Muscle layer of duodenum (tissue), 2 donors: Measurements from ENCODE around the gene MKX.

Experiments used
- H3K27ac ChIP-seq: one replicate; pipeline ENCODE4 v1.7.0; 2013; ENCODE audit warnings: mild to moderate bottlenecking, low read length
- H3K27me3 ChIP-seq: one replicate; pipeline ENCODE4 v1.7.0; 2013; ENCODE audit warnings: low read depth, mild to moderate bottlenecking, control low read depth, low read length
- H3K36me3 ChIP-seq, 2 donors: one replicate each; pipeline ENCODE4 v1.7.0; 2013; ENCODE audit warnings: low read length in 2 of 2, control low read depth in 1 of 2, mild to moderate bottlenecking in 1 of 2; ENCODE audit not compliant: insufficient read depth in 2 of 2, control insufficient read depth in 1 of 2
- H3K4me1 ChIP-seq, 2 donors: one replicate each; pipeline ENCODE4 v1.7.0; 2013; ENCODE audit warnings: low read length in 2 of 2, mild to moderate bottlenecking in 2 of 2, control low read depth in 1 of 2, moderate library complexity in 1 of 2; ENCODE audit not compliant: insufficient read depth in 2 of 2, control insufficient read depth in 1 of 2
- H3K4me3 ChIP-seq, 2 donors: one replicate each; pipeline ENCODE4 v1.7.0; 2013; ENCODE audit warnings: low read length in 2 of 2, low read depth in 1 of 2, mild to moderate bottlenecking in 1 of 2
- H3K9me3 ChIP-seq, 2 donors: one replicate each; pipeline ENCODE4 v1.7.0; 2013; ENCODE audit warnings: low read length in 2 of 2, control low read depth in 1 of 2, mild to moderate bottlenecking in 1 of 2; ENCODE audit not compliant: control insufficient read depth in 1 of 2
- donor health status: healthy.

Gene MKX

DNA sequence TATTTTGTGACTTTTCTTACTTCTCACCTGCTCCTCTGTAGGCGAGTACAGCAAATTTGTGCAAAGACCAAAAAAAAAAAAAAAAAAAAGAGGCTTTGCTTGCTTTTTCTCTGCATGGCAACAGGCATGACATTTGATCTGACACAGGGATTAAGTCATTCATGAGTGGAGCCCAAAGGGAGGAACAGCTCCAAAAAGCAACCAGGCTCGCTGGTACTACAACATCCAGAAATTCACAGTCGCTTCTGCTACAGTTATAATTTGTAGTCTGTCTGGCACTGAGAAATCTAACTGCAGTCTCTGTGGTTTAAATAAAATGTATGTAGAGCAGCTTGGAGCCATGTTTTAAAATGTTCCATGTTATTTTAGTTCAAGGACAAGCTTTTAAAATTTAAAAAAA is 31.7 kb downstream of the MKX start:
- H3K4me3 ChIP-seq, result no peak overlapping the region
- no peaks in the 10 kb centered on the region for H3K4me1 ChIP-seq
- no peak overlapping the region for H3K27ac ChIP-seq
- no peaks in the 10 kb centered on the region for H3K36me3 ChIP-seq
- H3K9me3 ChIP-seq, result no peaks in the 10 kb centered on the region
- H3K27me3 ChIP-seq, result no peaks in the 10 kb centered on the region

DNA sequence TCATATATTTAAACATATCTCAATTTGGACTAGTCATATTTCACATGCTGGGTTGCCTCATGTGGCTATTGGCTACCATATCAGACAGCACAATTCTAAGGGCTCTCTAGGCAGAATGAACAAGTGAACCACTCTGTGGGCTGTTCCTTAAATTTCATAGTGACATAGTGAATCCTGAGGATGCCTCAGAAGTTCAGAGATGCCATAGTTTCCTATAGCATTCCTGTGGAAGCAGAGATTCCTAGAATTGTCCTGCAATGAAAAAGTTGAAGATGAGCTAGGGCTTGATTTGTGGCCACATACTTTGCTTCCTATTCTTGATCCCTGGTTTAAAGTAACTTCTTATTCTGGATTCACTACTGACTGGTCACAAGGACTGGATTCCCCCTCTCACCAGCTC is 35.6 kb downstream of the MKX start:
- no peak overlapping the region for H3K4me3 ChIP-seq
- no peak overlapping the region for H3K27ac ChIP-seq
- H3K4me1 ChIP-seq, result no peaks in the 10 kb centered on the region
- no peaks in the 10 kb centered on the region for H3K27me3 ChIP-seq
- H3K36me3 ChIP-seq, result no peaks in the 10 kb centered on the region
- H3K9me3 ChIP-seq, result no peaks in the 10 kb centered on the region

- no peaks in the 10 kb centered on the region for H3K27me3 ChIP-seq
- H3K9me3 ChIP-seq, result no peaks in the 10 kb centered on the region
- no peak overlapping the region for H3K27ac ChIP-seq
- no peak overlapping the region for H3K4me3 ChIP-seq
- no peaks in the 10 kb centered on the region for H3K36me3 ChIP-seq
- H3K4me1 ChIP-seq, result no peaks in the 10 kb centered on the region
Observed at GRCh38 chr10:27709304-27709703, 36.3 kb downstream of the MKX start.

- Histone ChIP-seq H3K36me3 (no peaks in the 10 kb centered on the region), H3K4me1 (no peaks in the 10 kb centered on the region), H3K27ac (peak overlapping the region; percentile 11), H3K9me3 (no peaks in the 10 kb centered on the region), H3K27me3 (no peaks in the 10 kb centered on the region), H3K4me3 (no peak overlapping the region)
Observed at GRCh38 chr10:27701938-27702537, 43.6 kb downstream of the MKX start.

- no peaks in the 10 kb centered on the region for H3K27me3 ChIP-seq
- no peak overlapping the region for H3K27ac ChIP-seq
- no peaks in the 10 kb centered on the region for H3K4me1 ChIP-seq
- no peaks in the 10 kb centered on the region for H3K36me3 ChIP-seq
- no peaks in the 10 kb centered on the region for H3K9me3 ChIP-seq
- H3K4me3 ChIP-seq, result no peak overlapping the region
Observed at GRCh38 chr10:27699776-27700175, 45.8 kb downstream of the MKX start.

DNA sequence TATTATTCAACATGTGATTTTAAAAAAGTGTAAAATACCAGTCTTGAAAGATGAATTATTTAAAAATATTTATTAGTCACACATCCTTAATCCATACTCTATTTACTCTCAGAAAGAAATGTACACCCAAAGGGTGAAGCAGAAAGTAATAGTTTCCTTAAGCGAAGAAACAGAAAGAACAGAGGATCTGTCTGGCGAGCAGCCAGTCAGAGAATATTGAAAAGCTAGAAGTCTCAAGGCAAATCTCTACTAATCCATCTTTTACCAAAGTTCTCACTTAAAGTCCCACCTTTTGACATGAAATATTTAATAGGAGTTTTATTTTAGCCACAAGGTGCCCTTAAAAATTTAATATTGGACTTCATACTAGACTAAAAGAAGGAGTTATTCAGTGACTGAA is 46.7 kb downstream of the MKX start:
- H3K4me3 ChIP-seq, result no peak overlapping the region
- no peak overlapping the region for H3K27ac ChIP-seq
- H3K9me3 ChIP-seq, result no peaks in the 10 kb centered on the region
- no peaks in the 10 kb centered on the region for H3K36me3 ChIP-seq
- no peaks in the 10 kb centered on the region for H3K27me3 ChIP-seq
- H3K4me1 ChIP-seq, result no peaks in the 10 kb centered on the region

DNA sequence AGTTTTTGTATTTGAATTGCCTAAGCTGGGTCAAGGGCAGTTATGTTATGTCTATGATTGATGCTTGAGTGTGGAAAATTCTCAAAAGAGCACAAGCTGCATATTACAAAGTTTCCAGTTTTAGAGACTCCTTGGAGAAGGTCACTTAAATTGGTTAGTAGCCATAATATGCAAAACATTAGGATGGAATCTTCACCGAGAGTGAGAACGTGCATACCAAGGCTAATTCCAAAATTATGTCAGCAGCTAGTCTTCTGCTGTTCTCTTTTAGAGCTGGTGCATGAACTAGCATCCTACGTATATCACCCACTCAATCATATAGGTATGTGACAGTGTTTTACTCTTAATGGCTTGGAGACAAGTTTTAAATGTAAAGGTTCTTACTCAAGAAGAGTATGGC is 49.2 kb downstream of the MKX start:
- no peak overlapping the region for H3K4me3 ChIP-seq
- no peaks in the 10 kb centered on the region for H3K27me3 ChIP-seq
- H3K9me3 ChIP-seq, result no peaks in the 10 kb centered on the region
- H3K36me3 ChIP-seq, result no peaks in the 10 kb centered on the region
- H3K27ac ChIP-seq, result no peak overlapping the region
- H3K4me1 ChIP-seq, result no peaks in the 10 kb centered on the region

GRCh38 chr10:27695706-27696105 is 49.9 kb downstream of the MKX start:
- H3K4me3 ChIP-seq, result no peak overlapping the region
- no peaks in the 10 kb centered on the region for H3K27me3 ChIP-seq
- H3K27ac ChIP-seq, result no peak overlapping the region
- H3K36me3 ChIP-seq, result no peaks in the 10 kb centered on the region
- H3K4me1 ChIP-seq, result no peaks in the 10 kb centered on the region
- H3K9me3 ChIP-seq, result no peaks in the 10 kb centered on the region

GRCh38 chr10:27695088-27695487 is 50.5 kb downstream of the MKX start:
- no peak overlapping the region for H3K4me3 ChIP-seq
- no peak overlapping the region for H3K27ac ChIP-seq
- H3K4me1 ChIP-seq, result no peaks in the 10 kb centered on the region
- no peaks in the 10 kb centered on the region for H3K9me3 ChIP-seq
- H3K36me3 ChIP-seq, result no peaks in the 10 kb centered on the region
- H3K27me3 ChIP-seq, result no peaks in the 10 kb centered on the region

DNA sequence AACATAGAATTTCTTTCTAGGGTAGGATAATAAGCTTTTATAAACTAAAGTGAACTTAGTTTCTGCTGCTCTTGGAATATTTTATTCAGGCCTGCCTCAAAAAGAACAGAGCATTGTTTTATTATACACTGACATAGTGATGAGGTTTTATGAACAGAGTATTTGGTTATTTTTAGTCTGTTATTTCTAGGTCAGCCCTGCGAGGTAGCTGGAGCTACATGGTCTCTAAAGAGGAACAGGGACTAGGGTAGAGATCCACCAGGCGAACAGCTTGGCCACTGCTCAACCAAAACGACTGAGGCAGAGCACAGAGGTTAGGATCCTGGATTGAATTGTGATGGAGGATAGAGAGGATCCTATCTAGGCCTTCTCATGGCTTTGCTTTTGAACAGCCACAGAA is 53.0 kb downstream of the MKX start:
- Histone ChIP-seq H3K4me3 (no peak overlapping the region), H3K27me3 (no peaks in the 10 kb centered on the region), H3K4me1 (no peaks in the 10 kb centered on the region), H3K9me3 (no peaks in the 10 kb centered on the region), H3K36me3 (no peaks in the 10 kb centered on the region), H3K27ac (no peak overlapping the region)

DNA sequence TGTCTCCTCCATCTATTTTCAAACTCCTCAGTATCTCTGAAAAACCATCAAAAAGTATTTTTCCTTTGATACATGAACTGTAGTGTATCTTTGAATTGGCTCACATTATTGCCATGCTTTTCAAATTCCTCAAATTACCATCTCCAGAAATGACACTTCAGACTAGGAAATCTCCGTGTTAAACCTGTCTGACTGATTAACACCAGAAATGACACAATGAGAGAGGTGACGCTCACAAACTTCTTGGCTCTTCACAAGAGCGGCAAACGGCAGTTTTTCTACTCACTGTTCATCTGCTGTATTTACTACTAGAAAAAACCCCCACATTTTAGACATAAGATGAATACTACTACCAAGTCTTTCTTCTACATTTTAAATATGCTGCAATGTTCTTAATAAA is 56.6 kb downstream of the MKX start:
- H3K4me1 ChIP-seq, result no peaks in the 10 kb centered on the region
- H3K4me3 ChIP-seq, result no peak overlapping the region
- H3K36me3 ChIP-seq, result no peaks in the 10 kb centered on the region
- no peak overlapping the region for H3K27ac ChIP-seq
- H3K9me3 ChIP-seq, result no peaks in the 10 kb centered on the region
- no peaks in the 10 kb centered on the region for H3K27me3 ChIP-seq

- Histone ChIP-seq H3K4me3 (no peak overlapping the region), H3K27me3 (no peaks in the 10 kb centered on the region), H3K9me3 (no peaks in the 10 kb centered on the region), H3K36me3 (no peaks in the 10 kb centered on the region), H3K4me1 (no peaks in the 10 kb centered on the region), H3K27ac (no peak overlapping the region)
Observed at GRCh38 chr10:27688276-27688675, 57.3 kb downstream of the MKX start.
